WI38 (cell line): ENCODE data around the gene SLC22A12.

Experiments
- H3K4me3 ChIP-seq: 2 replicates; pipeline ENCODE4 v1.5.1; 2011; ENCODE audit warnings: low read depth, mild to moderate bottlenecking, control low read depth, low read length
- TF ChIP-seq, protein P1 (sequence below): IDR thresholded peaks from 2 replicates; pipeline ENCODE4 v1.5.1; 2012; ENCODE audit warnings: low read depth, mild to moderate bottlenecking, control low read depth, low read length

Gene SLC22A12

DNA sequence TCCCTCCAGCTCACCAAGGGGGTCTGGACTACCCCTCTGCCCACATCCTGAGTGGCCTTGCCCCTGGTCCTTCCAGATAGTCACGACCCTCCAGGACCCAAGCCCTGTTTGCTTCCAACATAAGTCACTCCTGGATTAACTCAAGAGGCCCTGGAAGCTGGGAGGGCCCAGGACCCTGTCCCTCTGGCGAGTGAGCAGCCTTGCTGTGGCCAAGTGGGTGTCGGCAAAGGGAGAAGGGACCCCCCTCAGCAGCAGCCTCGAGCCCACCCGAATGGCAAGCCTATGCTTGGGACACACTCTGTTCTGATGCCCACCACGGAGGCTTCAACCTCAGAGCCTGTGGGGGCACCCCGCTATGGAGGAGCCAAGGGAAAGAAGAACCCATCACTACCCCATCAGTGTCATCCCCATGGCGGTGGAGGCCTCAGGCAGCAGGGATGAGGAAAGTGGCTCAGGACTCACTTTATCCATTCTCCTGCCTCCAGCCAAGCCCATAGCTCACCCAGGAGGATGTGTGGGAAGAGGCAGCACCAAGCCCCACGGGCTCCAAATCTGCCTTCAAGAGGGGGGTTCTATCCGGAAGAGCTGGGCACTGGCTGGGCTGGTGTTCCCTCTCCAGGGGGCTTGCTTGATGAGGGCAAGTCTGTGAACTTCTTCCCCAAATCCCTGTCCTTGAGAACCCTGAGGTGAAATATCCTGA is 12.5 kb downstream of the SLC22A12 start:
- TF ChIP-seq, protein P1, sequence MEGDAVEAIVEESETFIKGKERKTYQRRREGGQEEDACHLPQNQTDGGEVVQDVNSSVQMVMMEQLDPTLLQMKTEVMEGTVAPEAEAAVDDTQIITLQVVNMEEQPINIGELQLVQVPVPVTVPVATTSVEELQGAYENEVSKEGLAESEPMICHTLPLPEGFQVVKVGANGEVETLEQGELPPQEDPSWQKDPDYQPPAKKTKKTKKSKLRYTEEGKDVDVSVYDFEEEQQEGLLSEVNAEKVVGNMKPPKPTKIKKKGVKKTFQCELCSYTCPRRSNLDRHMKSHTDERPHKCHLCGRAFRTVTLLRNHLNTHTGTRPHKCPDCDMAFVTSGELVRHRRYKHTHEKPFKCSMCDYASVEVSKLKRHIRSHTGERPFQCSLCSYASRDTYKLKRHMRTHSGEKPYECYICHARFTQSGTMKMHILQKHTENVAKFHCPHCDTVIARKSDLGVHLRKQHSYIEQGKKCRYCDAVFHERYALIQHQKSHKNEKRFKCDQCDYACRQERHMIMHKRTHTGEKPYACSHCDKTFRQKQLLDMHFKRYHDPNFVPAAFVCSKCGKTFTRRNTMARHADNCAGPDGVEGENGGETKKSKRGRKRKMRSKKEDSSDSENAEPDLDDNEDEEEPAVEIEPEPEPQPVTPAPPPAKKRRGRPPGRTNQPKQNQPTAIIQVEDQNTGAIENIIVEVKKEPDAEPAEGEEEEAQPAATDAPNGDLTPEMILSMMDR = no peak
- no peak overlapping the region for H3K4me3 ChIP-seq

GRCh38 chr11:64604458-64605243 is 13.6 kb downstream of the SLC22A12 start:
- H3K4me3 ChIP-seq = no peak overlapping the region
- TF ChIP-seq, protein P1 = no peak

DNA sequence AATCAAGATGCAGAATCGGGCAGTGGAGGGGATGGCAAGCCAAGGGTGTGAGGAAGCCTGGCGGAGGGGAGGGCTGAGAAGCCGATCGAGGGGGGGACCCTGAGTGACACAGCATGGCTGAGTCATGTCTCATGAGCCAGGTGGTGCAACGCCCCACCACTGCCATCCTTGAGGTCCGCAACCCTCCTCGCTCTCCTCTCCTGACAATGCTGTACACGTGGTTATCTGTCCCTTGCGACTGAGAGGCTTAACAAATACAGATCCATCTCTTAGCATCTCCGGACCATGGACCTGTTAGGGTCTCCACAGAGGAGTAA is 14.2 kb downstream of the SLC22A12 start:
- H3K4me3 ChIP-seq = no peak overlapping the region
- TF ChIP-seq, protein P1 = no peak

- TF ChIP-seq, protein P1 = no peak
- H3K4me3 ChIP-seq = no peak overlapping the region
Observed at GRCh38 chr11:64605656-64606585, 14.9 kb downstream of the SLC22A12 start.

- TF ChIP-seq, protein P1 = no peak
- no peak overlapping the region for H3K4me3 ChIP-seq
Observed at GRCh38 chr11:64606796-64607380, 15.9 kb downstream of the SLC22A12 start.

DNA sequence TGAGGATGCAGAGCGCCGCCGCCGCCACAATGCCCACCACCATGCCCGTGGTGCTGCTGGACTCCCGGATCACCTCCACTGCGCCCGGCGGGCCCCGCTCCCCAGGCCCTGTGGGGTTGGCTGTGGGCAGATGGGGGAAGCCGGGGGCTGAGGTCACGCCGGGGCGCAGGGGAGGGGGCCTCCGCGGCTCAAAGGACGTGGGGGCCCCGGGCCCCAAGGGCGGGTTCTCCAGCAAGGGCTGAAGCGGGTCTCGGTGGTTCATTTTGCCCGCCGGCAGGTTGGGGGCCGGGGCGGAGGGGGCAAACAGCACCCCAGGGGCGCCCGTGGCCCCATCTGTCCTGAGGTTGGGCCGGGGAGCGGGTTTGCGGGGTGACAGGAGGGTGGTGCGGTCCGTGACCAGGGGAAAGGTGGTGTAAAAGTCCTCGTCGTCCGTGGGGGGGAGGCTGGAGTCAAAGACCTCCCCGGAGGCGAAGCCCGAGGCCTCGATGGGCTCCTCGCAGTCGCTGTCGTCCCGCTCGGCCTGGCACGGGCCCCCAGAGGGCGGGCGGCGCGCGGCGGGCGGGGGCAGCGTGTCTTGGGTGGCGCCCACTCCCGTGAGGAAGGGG is 16.5 kb downstream of the SLC22A12 start:
- TF ChIP-seq, protein P1 = no peak
- no peak overlapping the region for H3K4me3 ChIP-seq
